ENCODE results near the gene ZNF667. TPM values are rescaled to one million over a fixed set of nuclear protein-coding genes. Genes with fewer than 3 reads are reported as not detected.

The ZNF667 gene
- total RNA-seq, 4 donors from 2014 or later, result 2.4 to 6.8 (median 3.6) TPM

DNA sequence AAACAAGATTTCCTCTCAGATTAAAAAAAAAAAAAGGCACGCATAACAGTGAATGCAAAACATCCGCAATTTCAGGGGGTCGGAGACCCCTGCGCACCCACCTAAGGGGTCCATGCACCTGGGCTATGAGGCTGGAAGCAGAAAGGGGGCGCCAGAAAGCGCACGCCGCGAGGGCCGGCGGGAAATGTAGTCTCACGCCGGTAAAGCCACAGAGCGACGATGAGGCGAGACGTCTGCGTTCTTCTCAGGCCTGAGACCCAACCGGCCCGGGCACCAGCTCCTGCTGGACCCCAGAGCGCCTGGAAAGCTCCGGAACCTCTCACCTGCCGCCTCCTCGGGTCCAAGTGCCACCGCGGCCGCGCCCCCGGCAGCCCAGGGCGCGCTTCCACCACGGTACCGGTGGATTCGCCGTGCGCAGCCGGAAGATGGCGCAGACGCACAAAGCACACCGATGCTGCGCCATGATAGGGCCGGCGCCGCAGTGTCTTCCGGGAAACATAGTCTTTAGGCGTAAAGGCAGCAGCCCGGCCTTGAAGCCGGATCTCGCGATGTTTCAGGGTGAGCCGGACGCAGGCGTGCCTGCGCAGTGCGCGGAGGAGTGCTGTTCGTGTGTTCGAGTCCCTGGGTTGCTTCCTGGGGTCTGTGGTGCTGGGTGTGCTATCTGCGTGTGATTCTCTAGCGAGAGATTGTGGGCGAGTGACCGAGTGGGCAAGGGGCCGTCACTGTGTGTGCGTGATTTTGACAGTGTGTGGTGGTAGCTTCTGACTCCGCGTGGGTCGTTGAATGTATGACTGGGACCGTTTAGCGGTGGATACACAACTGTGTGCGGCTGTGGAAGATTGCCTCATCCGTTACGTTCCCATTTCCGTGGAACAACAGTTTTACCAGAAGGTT lies 83.8 kb downstream of the ZNF667 start, which contains the start of gene ZNF582:
Gene ZNF582, minus strand, starts transcription at position 416 of the 894 bp plus-strand sequence. CDS start 1,782 bp downstream, outside the sequence.
- ATAC-seq (ENCODE audit: low FRiP score) (peak; percentile 99), DNase-seq (ENCODE audit: low spot score) (peak; percentile 73)
- TF ChIP-seq, protein P1, sequence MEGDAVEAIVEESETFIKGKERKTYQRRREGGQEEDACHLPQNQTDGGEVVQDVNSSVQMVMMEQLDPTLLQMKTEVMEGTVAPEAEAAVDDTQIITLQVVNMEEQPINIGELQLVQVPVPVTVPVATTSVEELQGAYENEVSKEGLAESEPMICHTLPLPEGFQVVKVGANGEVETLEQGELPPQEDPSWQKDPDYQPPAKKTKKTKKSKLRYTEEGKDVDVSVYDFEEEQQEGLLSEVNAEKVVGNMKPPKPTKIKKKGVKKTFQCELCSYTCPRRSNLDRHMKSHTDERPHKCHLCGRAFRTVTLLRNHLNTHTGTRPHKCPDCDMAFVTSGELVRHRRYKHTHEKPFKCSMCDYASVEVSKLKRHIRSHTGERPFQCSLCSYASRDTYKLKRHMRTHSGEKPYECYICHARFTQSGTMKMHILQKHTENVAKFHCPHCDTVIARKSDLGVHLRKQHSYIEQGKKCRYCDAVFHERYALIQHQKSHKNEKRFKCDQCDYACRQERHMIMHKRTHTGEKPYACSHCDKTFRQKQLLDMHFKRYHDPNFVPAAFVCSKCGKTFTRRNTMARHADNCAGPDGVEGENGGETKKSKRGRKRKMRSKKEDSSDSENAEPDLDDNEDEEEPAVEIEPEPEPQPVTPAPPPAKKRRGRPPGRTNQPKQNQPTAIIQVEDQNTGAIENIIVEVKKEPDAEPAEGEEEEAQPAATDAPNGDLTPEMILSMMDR (IDR thresholded peaks at IDR 0.05), result peak in 1 of 3 donors; percentile 33

Other genes with a start within 250 kb of the ZNF667 start
- not detected for gene EDDM13, start 204.6 kb downstream of the ZNF667 start, total RNA-seq
- gene ZSCAN5A, start 162.5 kb downstream of the ZNF667 start, total RNA-seq, result 10 to 100 TPM in 1 of 4 donors, 1 to 10 TPM in 3; 5.9 to 10.3 (median 8.2) TPM
- gene ZNF582, start 83.8 kb downstream of the ZNF667 start, total RNA-seq, result 1 to 10 TPM; 4.2 to 7.9 (median 4.9) TPM
- 10 to 100 TPM in 2 of 4 donors, 1 to 10 TPM in 2; 3.2 to 12.0 (median 7.6) TPM for gene ZNF583, start 73.0 kb downstream of the ZNF667 start, total RNA-seq
- gene ZNF471, start 30.5 kb upstream of the ZNF667 start, total RNA-seq, result 1 to 10 TPM; 1.9 to 6.0 (median 5.2) TPM
- 1 to 10 TPM; 4.9 to 9.2 (median 7.4) TPM for gene ZFP28, start 61.6 kb upstream of the ZNF667 start, total RNA-seq
- 1 to 10 TPM; 2.0 to 3.0 (median 2.5) TPM for gene ZNF470, start 90.1 kb upstream of the ZNF667 start, total RNA-seq
- 10 to 100 TPM in 2 of 4 donors, 1 to 10 TPM in 2; 5.8 to 11.2 (median 9.6) TPM for gene ZNF71, start 118.0 kb upstream of the ZNF667 start, total RNA-seq
- under 1 TPM in 2 of 4 donors, not detected in 2; 0.37 to 0.48 TPM for gene SMIM17, start 165.8 kb upstream of the ZNF667 start, total RNA-seq
- 1 to 10 TPM; 3.5 to 8.1 (median 5.9) TPM for gene ZNF835, start 194.4 kb upstream of the ZNF667 start, total RNA-seq